Posterior cingulate gyrus (tissue), 11 donors: Measurements from ENCODE around the gene SPCS1.
A peak's percentile ranks its signal among the peaks of the same experiment; 100 is the strongest.
"Not testable (repeated sequence)": the region's sequence is repeated elsewhere in the genome, so short reads cannot be mapped to it uniquely, and the experiment has no call there.

ENCODE experiments used
- DNase-seq, 10 donors: peaks; one replicate each; pipeline versions ENCODE4 v3.0.0 to v3.0.0-alpha.2; 2020 to 2021; ENCODE audit warnings: mixed read lengths in 3 of 10
- intact Hi-C: fragments of 100-400 bp; cut with DNase I; formaldehyde crosslinking; loops from one replicate; pipeline ENCODE4 v1.15.1; 2023

The SPCS1 gene

GRCh38 chr3:52705688-52706686 lies at the start of gene SPCS1, which contains the start of gene GLT8D1:
Gene SPCS1 (plus strand): TSS chr3:52706106. CDS start chr3:52706247, 141 bp downstream.
Gene GLT8D1 (minus strand): TSS chr3:52705791. CDS start chr3:52700460, 5,331 bp downstream.
- peak; percentile 77 to 99 (median 88) for DNase-seq
- intact Hi-C loops, result loop anchor here (2.0 kb wide), 2 partner anchors 21 to 65 kb away; partner anchors contain the start of genes NEK4 and PBRM1

GRCh38 chr3:52660046-52660445 lies 45.9 kb upstream of the SPCS1 start:
- intact Hi-C loops, result no loop called here
- no peak for DNase-seq

GRCh38 chr3:52663098-52663497 lies 42.8 kb upstream of the SPCS1 start:
- intact Hi-C loops, result no loop called here
- no peak for DNase-seq

GRCh38 chr3:52670621-52671521 lies 35.0 kb upstream of the SPCS1 start:
- intact Hi-C loops, result no loop called here
- DNase-seq, result no peak

GRCh38 chr3:52671676-52672075 lies 34.2 kb upstream of the SPCS1 start:
- intact Hi-C loops, result no loop called here
- no peak for DNase-seq

- DNase-seq, intact Hi-C loops: not testable (repeated sequence)
Measured at GRCh38 chr3:52676201-52676600, 29.7 kb upstream of the SPCS1 start.

- DNase-seq, result no peak
- intact Hi-C loops, result no loop called here
Measured at GRCh38 chr3:52678265-52679198, 27.4 kb upstream of the SPCS1 start.

GRCh38 chr3:52679199-52679538 lies 26.7 kb upstream of the SPCS1 start:
- no peak for DNase-seq
- intact Hi-C loops, result no loop called here

GRCh38 chr3:52679811-52680210 lies 26.1 kb upstream of the SPCS1 start:
- DNase-seq, result no peak
- intact Hi-C loops, result loop anchor here (10.0 kb wide), 1 partner anchor 255 kb away; no protein-coding TSS in a partner anchor

GRCh38 chr3:52681596-52681995 lies 24.3 kb upstream of the SPCS1 start:
- intact Hi-C loops, result loop anchor here (10.0 kb wide), 1 partner anchor 257 kb away; no protein-coding TSS in a partner anchor
- DNase-seq, result no peak

GRCh38 chr3:52682016-52682415 lies 23.9 kb upstream of the SPCS1 start:
- DNase-seq, result peak in 1 of 10 donors; percentile 11
- intact Hi-C loops, result loop anchor here (10.0 kb wide), 1 partner anchor 257 kb away; no protein-coding TSS in a partner anchor

GRCh38 chr3:52683611-52684010 lies 22.3 kb upstream of the SPCS1 start:
- DNase-seq, result no peak
- intact Hi-C loops, result loop anchor here (2.0 to 10.0 kb wide), 3 partner anchors 21 to 259 kb away; partner anchors contain the start of genes GLT8D1 and UQCC5

GRCh38 chr3:52684184-52684583 lies 21.7 kb upstream of the SPCS1 start:
- DNase-seq, result no peak
- intact Hi-C loops, result loop anchor here (2.0 to 10.0 kb wide), 3 partner anchors 21 to 259 kb away; partner anchors contain the start of genes GLT8D1 and UQCC5

- DNase-seq, result peak; percentile 60 to 96 (median 70)
- intact Hi-C loops, result loop anchor here (2.0 to 10.0 kb wide), 3 partner anchors 20 to 260 kb away; partner anchors contain the start of genes GLT8D1 and UQCC5
Measured at GRCh38 chr3:52685285-52685708, 20.6 kb upstream of the SPCS1 start.

GRCh38 chr3:52685709-52686691 lies 19.9 kb upstream of the SPCS1 start, which contains the start of the genes GNL3 and PBRM1:
Gene GNL3 (plus strand): TSS chr3:52686032. CDS start chr3:52686093, 61 bp downstream.
Gene PBRM1 (minus strand): TSS chr3:52685913.
- DNase-seq, result peak; percentile 85 to 99 (median 92)
- intact Hi-C loops, result loop anchor here (2.0 to 10.0 kb wide), 3 partner anchors 19 to 261 kb away; partner anchors contain the start of genes GLT8D1 and UQCC5

- intact Hi-C loops, result loop anchor here (10.0 kb wide), 1 partner anchor 263 kb away; no protein-coding TSS in a partner anchor
- no peak for DNase-seq
Measured at GRCh38 chr3:52688266-52688665, 17.6 kb upstream of the SPCS1 start.

GRCh38 chr3:52689151-52689550 lies 16.8 kb upstream of the SPCS1 start:
- DNase-seq, result no peak
- intact Hi-C loops, result loop anchor here (10.0 kb wide), 1 partner anchor 264 kb away; no protein-coding TSS in a partner anchor
